GM12878 (cell line): ENCODE results near the gene STXBP3. TPM values are rescaled to one million over a fixed set of nuclear protein-coding genes. Genes with fewer than 3 reads are reported as not detected.

Experiments
- ATAC-seq: fragments of 200-7000 bp; cut with Tn5 transposase; 3 replicates; pipeline ENCODE4 v1.9.1; 2020; ENCODE audit warnings: mild to moderate bottlenecking, moderate library complexity
- BruUV-seq: library from RNA; stranded (reverse); fragments of 400-500 nt; replicated peaks from 2 replicates; lab custom pipeline; 2021; lab: Mats Ljungman, UMichigan
- CTCF ChIA-PET: fragments of 300-600 bp; sonication (Branson Sonifier 250); formaldehyde crosslinking; extraction: SDS; loops from one replicate; lab custom pipeline; 2021; ENCODE audit warnings: inconsistent platforms; lab: Yijun Ruan, JAX
- POLR2A ChIA-PET: fragments of 350-600 bp; formaldehyde crosslinking; extraction: SDS; loops from one replicate; lab custom pipeline; 2021; ENCODE audit warnings: inconsistent platforms; lab: Charles Lee
- RAD21 ChIA-PET: fragments of 300-600 bp; sonication (Branson Sonifier 250); formaldehyde crosslinking; loops from one replicate; lab custom pipeline; 2023; ENCODE audit warnings: antibody characterized with exemption; ENCODE audit not compliant: unreplicated experiment; lab: Charles Lee
- SMC1A ChIA-PET: fragments of 300-600 bp; sonication (Branson Sonifier 250); formaldehyde crosslinking; loops from one replicate; lab custom pipeline; 2023; ENCODE audit not compliant: unreplicated experiment, uncharacterized antibody; lab: Charles Lee
- DNase-seq: peaks from one replicate; pipeline ENCODE4 v3.0.0-alpha.2; 2011; ENCODE audit warnings: low read depth, low spot score
- FAIRE-seq: peaks from 3 replicates; lab custom pipeline; 2011; peaks lifted over from hg19 to GRCh38; lab: Jason Lieb, UNC
- H2AFZ ChIP-seq: 2 replicates; pipeline ENCODE4 v1.6.0; 2011; ENCODE audit warnings: low read depth, low read length, control low read depth; ENCODE audit not compliant: control insufficient read depth
- H3K27ac ChIP-seq: 2 replicates; pipeline ENCODE4 v1.5.1; 2011; ENCODE audit warnings: control low read depth; ENCODE audit not compliant: control insufficient read depth, insufficient read depth
- H3K27me3 ChIP-seq, 2 experiments: replicated peaks in 1 of 2; 2 replicates each; pipeline versions ENCODE4 v1.6.0 to v1.6.1; 2011; ENCODE audit warnings: low read length in 1 of 2; ENCODE audit not compliant: control insufficient read depth in 2 of 2, insufficient read depth in 2 of 2
- H3K36me3 ChIP-seq, 2 experiments: 2 replicates each; pipeline ENCODE4 v1.5.1; 2011; ENCODE audit warnings: low read length in 1 of 2; ENCODE audit not compliant: control insufficient read depth in 2 of 2, insufficient read depth in 2 of 2
- H3K4me1 ChIP-seq: 2 replicates; pipeline ENCODE4 v1.6.1; 2011; ENCODE audit warnings: mild to moderate bottlenecking, low read length, moderate library complexity, mixed read lengths; ENCODE audit not compliant: control insufficient read depth, insufficient read depth
- H3K4me2 ChIP-seq: 2 replicates; pipeline ENCODE4 v1.6.0; 2011; ENCODE audit warnings: control low read depth; ENCODE audit not compliant: control insufficient read depth, insufficient read depth
- H3K4me3 ChIP-seq: fragments of 200-600 bp; sonication (generic); 2 replicates; pipeline ENCODE4 v1.5.1; 2016
- H3K79me2 ChIP-seq: 2 replicates; pipeline ENCODE4 v1.6.0; 2011; ENCODE audit warnings: low read length; ENCODE audit not compliant: control insufficient read depth, insufficient read depth
- H3K9ac ChIP-seq: 2 replicates; pipeline ENCODE4 v1.8.0; 2011; ENCODE audit warnings: low read length, control low read depth, mixed read lengths; ENCODE audit not compliant: control insufficient read depth, insufficient read depth
- H3K9me3 ChIP-seq: replicated peaks from 3 replicates; pipeline ENCODE4 v1.5.1; 2011; ENCODE audit warnings: mild to moderate bottlenecking, low read length; ENCODE audit not compliant: control insufficient read depth, insufficient read depth
- H4K20me1 ChIP-seq: 2 replicates; pipeline ENCODE4 v1.6.0; 2011; ENCODE audit not compliant: control insufficient read depth, insufficient read depth
- CBFB ChIP-seq: IDR thresholded peaks from 2 replicates; pipeline ENCODE4 v1.6.1; 2016; ENCODE audit warnings: antibody characterized with exemption, low read depth
- CHD4 ChIP-seq: fragments of 200-600 bp; sonication (generic); IDR thresholded peaks from 2 replicates; pipeline ENCODE4 v1.6.1; 2016; ENCODE audit warnings: mild to moderate bottlenecking
- GATAD2B ChIP-seq: fragments of 450-650 bp; conservative IDR thresholded peaks from 2 replicates; pipeline ENCODE4 v1.6.1; 2017; ENCODE audit warnings: low read depth, mild to moderate bottlenecking, moderate library complexity
- HDGF ChIP-seq: fragments of 450-650 bp; IDR thresholded peaks from 2 replicates; pipeline ENCODE4 v1.6.1; 2016; ENCODE audit warnings: antibody characterized with exemption
- IRF3 ChIP-seq: fragments of 450-650 bp; IDR thresholded peaks from 2 replicates; pipeline ENCODE4 v1.6.1; 2014; ENCODE audit warnings: mild to moderate bottlenecking
- MEF2B ChIP-seq: fragments of 450-650 bp; IDR thresholded peaks from 2 replicates; pipeline ENCODE4 v1.6.1; 2018; ENCODE audit warnings: mild to moderate bottlenecking, moderate library complexity; ENCODE audit not compliant: partially characterized antibody, poor library complexity, severe bottlenecking
- MXI1 ChIP-seq: fragments of 150-350 bp; IDR thresholded peaks from 2 replicates; pipeline ENCODE4 v1.6.1; 2011; ENCODE audit warnings: low read depth, mild to moderate bottlenecking, inconsistent platforms, low read length, improper control_type of control experiment
- NFIC ChIP-seq: IDR thresholded peaks from 2 replicates; pipeline ENCODE4 v1.6.1; 2012; ENCODE audit warnings: low read depth, mild to moderate bottlenecking, inconsistent platforms, low read length, moderate library complexity
- NFYB ChIP-seq: IDR thresholded peaks from 2 replicates; pipeline ENCODE4 v1.6.1; 2011; ENCODE audit warnings: low read depth, mild to moderate bottlenecking, low read length, improper control_type of control experiment, moderate library complexity; ENCODE audit not compliant: insufficient read depth
- NR2C1 ChIP-seq: fragments of 450-650 bp; IDR thresholded peaks from 2 replicates; pipeline ENCODE4 v1.6.1; 2017; ENCODE audit warnings: antibody characterized with exemption, mild to moderate bottlenecking, moderate library complexity
- PKNOX1 ChIP-seq: fragments of 450-650 bp; IDR thresholded peaks from 2 replicates; pipeline ENCODE4 v1.6.1; 2016; ENCODE audit warnings: mild to moderate bottlenecking
- SREBF1 ChIP-seq: IDR thresholded peaks from 2 replicates; pipeline ENCODE4 v1.6.1; 2012; ENCODE audit warnings: mild to moderate bottlenecking, low read length
- STAT3 ChIP-seq: IDR thresholded peaks from 2 replicates; pipeline ENCODE4 v1.6.1; 2011; ENCODE audit warnings: low read depth, low read length, improper control_type of control experiment
- TCF12 ChIP-seq: IDR thresholded peaks from 2 replicates; pipeline ENCODE4 v1.6.1; 2011; ENCODE audit warnings: low read depth, mild to moderate bottlenecking, low read length
- WGBS: methylation state at CpG from one replicate; pipeline ENCODE4 v1.1.6; 2016; ENCODE audit warnings: low lambda C conversion rate; ENCODE audit not compliant: insufficient replicate concordance, insufficient coverage; ENCODE audit errors: missing lambda C conversion rate; 5-methylcytosine and 5-hydroxymethylcytosine counted together
- in situ Hi-C: fragments of 300-500 bp; cut with MboI; formaldehyde crosslinking; loops from 9 replicates; pipeline ENCODE4 v1.14.3; 2018; ENCODE audit warnings: mixed read lengths
- intact Hi-C: fragments of 100-400 bp; cut with micrococcal nuclease; formaldehyde crosslinking; loops from one replicate; pipeline ENCODE4 v1.14.2; 2022; ENCODE audit not compliant: unreplicated experiment
- polyA plus RNA-seq, 11 experiments: library from polyadenylated mRNA; depleted of rRNA in 4 of 11; unstranded in 6 of 11; stranded (reverse) in 5 of 11; fragments of >200 nt; fragmentation: Nextera tagmentation in 4 of 11; fragmentation: Illumina TruSeq in 1 of 11; extraction: Ambion mirVana in 4 of 11; extraction: Trizol in 1 of 11; gene quantifications; 1 replicate in 1 of 11; 2 replicates in 10 of 11; pipeline versions ENCODE4 v1.2.1 to v1.2.3, GENCODE V29; 2011 to 2016; ENCODE audit warnings: inconsistent platforms in 2 of 11, missing spikeins in 2 of 11, low read depth in 1 of 11
- total RNA-seq, 4 experiments: library from RNA; depleted of rRNA in 3 of 4; stranded (reverse); fragments of >200 nt in 3 of 4; fragmentation: Illumina TruSeq in 1 of 4; extraction: Trizol in 1 of 4; gene quantifications; 2 replicates each; pipeline versions ENCODE4 v1.2.1 to v1.2.3, GENCODE V29; 2013 to 2021

The STXBP3 gene
- total and polyA plus RNA-seq, 10 of the 15 experiments (the other 5 are each of a cell fraction or from before 2014, with no cell fraction given), result 19.6 to 35.1 (median 27.3) TPM

- Histone ChIP-seq H3K4me2 (no peak overlapping the region), H3K79me2 (no peaks in the 10 kb centered on the region), H3K27ac (no peak overlapping the region), H3K4me1 (no peaks in the 10 kb centered on the region), H3K4me3 (no peak overlapping the region), H3K9ac (no peak overlapping the region), H3K27me3 (no peaks in the 10 kb centered on the region), H3K9me3 (peaks cover 7% of the 10 kb centered on the region; the same call in 2 of the 3 replicates), H3K36me3 (peaks cover 0 to 3% of the 10 kb centered on the region in 2 experiments; a peak in 1 of 4 replicates), H4K20me1 (no peaks in the 10 kb centered on the region), H2AFZ (no peak overlapping the region)
- FAIRE-seq, result no peak
- ChIA-PET CTCF (no interaction called here), RAD21 (no interaction called here), POLR2A (interaction anchor here (0.6 to 0.7 kb wide), 3 partner anchors 20 to 216 kb away, joined by 3 to 7 read pairs (median 6); no protein-coding TSS in a partner anchor), SMC1A (no interaction called here)
- in situ Hi-C loops (no loop called here), intact Hi-C loops (no loop called here)
- WGBS, result 69% methylated on average over 2 of the region's 2 CpGs
- no TSS peak for BruUV-seq
- TF ChIP-seq PKNOX1 (no peak), NFIC (no peak), NFYB (no peak), MEF2B (no peak), NR2C1 (no peak), STAT3 (no peak), HDGF (no peak), MXI1 (no peak), TCF12 (no peak), GATAD2B (no peak), CBFB (no peak), SREBF1 (no peak), CHD4 (no peak), IRF3 (no peak)
- no peak for DNase-seq
- no peak for ATAC-seq
Measured at GRCh38 chr1:108792420-108792819, 45.9 kb downstream of the STXBP3 start.
